HEK293 (cell line): Measurements from ENCODE around the gene TIAM2.

ENCODE experiments used
- CTCF ChIA-PET: fragments of 350-600 bp; formaldehyde crosslinking; extraction: SDS; loops from one replicate; lab custom pipeline; 2021; ENCODE audit warnings: antibody characterized with exemption; lab: Yijun Ruan, JAX
- POLR2A ChIA-PET: fragments of 300-600 bp; formaldehyde crosslinking; extraction: SDS; loops from one replicate; lab custom pipeline; 2020; ENCODE audit warnings: antibody characterized with exemption, inconsistent platforms; lab: Yijun Ruan, JAX
- H3K27ac ChIP-seq: fragments of 200-500 bp; sonication (Bioruptor generic); 2 replicates; pipeline ENCODE4 v1.5.1; 2014; ENCODE audit warnings: low read depth, low read length, control low read depth, inconsistent platforms; ENCODE audit errors: extremely low read depth
- H3K36me3 ChIP-seq, 2 experiments: fragments of 200-500 bp in 1 of 2; sonication (Bioruptor generic) in 1 of 2; 1 replicate in 1 of 2; 2 replicates in 1 of 2; pipeline ENCODE4 v1.5.1; 2014 to 2017; ENCODE audit warnings: inconsistent platforms in 2 of 2, low read length in 2 of 2; ENCODE audit not compliant: control insufficient read depth in 2 of 2, insufficient read depth in 1 of 2
- H3K4me1 ChIP-seq: fragments of 200-500 bp; sonication (Bioruptor generic); 2 replicates; pipeline ENCODE4 v1.5.1; 2014; ENCODE audit warnings: mild to moderate bottlenecking, low read length, inconsistent platforms; ENCODE audit not compliant: control insufficient read depth, insufficient read depth
- H3K4me3 ChIP-seq: 2 replicates; pipeline ENCODE4 v1.5.1; 2011; ENCODE audit warnings: low read depth, mild to moderate bottlenecking, control low read depth, low read length, moderate library complexity
- H3K9me3 ChIP-seq: fragments of 200-500 bp; sonication (Bioruptor generic); 2 replicates; pipeline ENCODE4 v1.5.1; 2014; ENCODE audit warnings: low read depth, low read length, inconsistent platforms; ENCODE audit not compliant: control insufficient read depth, insufficient read depth
- EGR2 ChIP-seq: fragments of 450-650 bp; formaldehyde crosslinking; IDR thresholded peaks from 2 replicates; pipeline ENCODE4 v1.5.1; 2016; ENCODE audit warnings: low read depth, missing biosample characterization, missing genetic modification characterization
- GLI2 ChIP-seq: fragments of 450-650 bp; formaldehyde crosslinking; IDR thresholded peaks from 2 replicates; pipeline ENCODE4; 2017; ENCODE audit warnings: missing biosample characterization, missing genetic modification characterization, low read depth, borderline replicate concordance
- GLI4 ChIP-seq: fragments of 450-650 bp; formaldehyde crosslinking; IDR thresholded peaks from 2 replicates; pipeline ENCODE4 v1.5.1; 2016; ENCODE audit warnings: missing biosample characterization, missing genetic modification characterization
- GLIS2 ChIP-seq: fragments of 450-650 bp; formaldehyde crosslinking; IDR thresholded peaks from 2 replicates; pipeline ENCODE4 v1.5.1; 2016; ENCODE audit warnings: missing biosample characterization, missing genetic modification characterization
- HOXD13 ChIP-seq: sonication (generic); formaldehyde crosslinking; IDR thresholded peaks from 2 replicates; pipeline ENCODE4 v1.8.0; 2022; ENCODE audit warnings: missing genetic modification reagents, borderline replicate concordance
- KLF10 ChIP-seq: fragments of 450-650 bp; IDR thresholded peaks from 2 replicates; pipeline ENCODE4 v1.5.1; 2018; ENCODE audit warnings: missing biosample characterization, mild to moderate bottlenecking, missing genetic modification characterization
- KLF7 ChIP-seq: fragments of 450-650 bp; formaldehyde crosslinking; IDR thresholded peaks from 2 replicates; pipeline ENCODE4 v1.5.1; 2016; ENCODE audit warnings: missing biosample characterization, missing genetic modification characterization, borderline replicate concordance
- ZBTB1 ChIP-seq: fragments of 450-650 bp; formaldehyde crosslinking; IDR thresholded peaks from 2 replicates; pipeline ENCODE4 v1.5.1; 2016; ENCODE audit warnings: missing biosample characterization, missing genetic modification characterization
- ZFHX2 ChIP-seq: fragments of 450-650 bp; formaldehyde crosslinking; conservative IDR thresholded peaks from 2 replicates; pipeline ENCODE4 v1.5.1; 2016; ENCODE audit warnings: missing biosample characterization, missing genetic modification characterization
- ZFP69B ChIP-seq: fragments of 450-650 bp; formaldehyde crosslinking; IDR thresholded peaks from 2 replicates; pipeline ENCODE4 v1.5.1; 2016; ENCODE audit warnings: missing biosample characterization, missing genetic modification characterization
- ZNF155 ChIP-seq: fragments of 450-650 bp; formaldehyde crosslinking; IDR thresholded peaks from 2 replicates; pipeline ENCODE4 v1.5.1; 2016; ENCODE audit warnings: missing biosample characterization, missing genetic modification characterization
- ZNF23 ChIP-seq: fragments of 450-650 bp; formaldehyde crosslinking; IDR thresholded peaks from 2 replicates; pipeline ENCODE4 v1.5.1; 2016; ENCODE audit warnings: missing biosample characterization, missing genetic modification characterization, borderline replicate concordance
- ZNF239 ChIP-seq: fragments of 450-650 bp; formaldehyde crosslinking; IDR thresholded peaks from 2 replicates; pipeline ENCODE4 v1.5.1; 2016; ENCODE audit warnings: missing biosample characterization, missing genetic modification characterization
- ZNF280D ChIP-seq: fragments of 450-650 bp; formaldehyde crosslinking; IDR thresholded peaks from 2 replicates; pipeline ENCODE4 v1.5.1; 2016; ENCODE audit warnings: missing biosample characterization, missing genetic modification characterization
- ZNF292 ChIP-seq: fragments of 450-650 bp; formaldehyde crosslinking; IDR thresholded peaks from 2 replicates; pipeline ENCODE4 v1.5.1; 2016; ENCODE audit warnings: low read depth, missing biosample characterization, missing genetic modification characterization, borderline replicate concordance
- ZNF423 ChIP-seq: fragments of 450-650 bp; formaldehyde crosslinking; IDR thresholded peaks from 2 replicates; pipeline ENCODE4 v1.5.1; 2016; ENCODE audit warnings: missing biosample characterization, missing genetic modification characterization
- ZNF513 ChIP-seq: fragments of 450-650 bp; IDR thresholded peaks from 2 replicates; pipeline ENCODE4 v1.5.1; 2018; ENCODE audit warnings: missing biosample characterization, missing genetic modification characterization
- ZNF585B ChIP-seq: fragments of 450-650 bp; formaldehyde crosslinking; IDR thresholded peaks from 2 replicates; pipeline ENCODE4 v1.5.1; 2016; ENCODE audit warnings: missing biosample characterization, missing genetic modification characterization
- ZNF624 ChIP-seq: fragments of 450-650 bp; formaldehyde crosslinking; IDR thresholded peaks from 2 replicates; pipeline ENCODE4 v1.5.1; 2017; ENCODE audit warnings: missing biosample characterization, missing genetic modification characterization
- ZNF629 ChIP-seq: fragments of 450-650 bp; formaldehyde crosslinking; IDR thresholded peaks from 2 replicates; pipeline ENCODE4 v1.5.1; 2017; ENCODE audit warnings: missing biosample characterization, missing genetic modification characterization
- ZNF660 ChIP-seq: fragments of 450-650 bp; IDR thresholded peaks from 2 replicates; pipeline ENCODE4 v1.5.1; 2018; ENCODE audit warnings: missing biosample characterization, mild to moderate bottlenecking, missing genetic modification characterization
- ZNF664 ChIP-seq: fragments of 450-650 bp; formaldehyde crosslinking; IDR thresholded peaks from 2 replicates; pipeline ENCODE4 v1.5.1; 2016; ENCODE audit warnings: missing biosample characterization, missing genetic modification characterization
- ZNF677 ChIP-seq: fragments of 450-650 bp; IDR thresholded peaks from 2 replicates; pipeline ENCODE4 v1.5.0; 2018; ENCODE audit warnings: missing biosample characterization, mild to moderate bottlenecking, missing genetic modification characterization, moderate library complexity
- ZNF707 ChIP-seq: fragments of 450-650 bp; formaldehyde crosslinking; IDR thresholded peaks from 2 replicates; pipeline ENCODE4 v1.5.1; 2016; ENCODE audit warnings: missing biosample characterization, missing genetic modification characterization
- TF ChIP-seq, protein P1 (sequence below): fragments of 450-650 bp; formaldehyde crosslinking; IDR thresholded peaks from 2 replicates; pipeline ENCODE4 v1.5.1; 2017; ENCODE audit warnings: missing biosample characterization, missing genetic modification characterization
- TF ChIP-seq, protein P2 (sequence below): fragments of 450-650 bp; formaldehyde crosslinking; IDR thresholded peaks from 2 replicates; pipeline ENCODE4 v1.5.1; 2016; ENCODE audit warnings: missing biosample characterization, missing genetic modification characterization

The TIAM2 gene

DNA sequence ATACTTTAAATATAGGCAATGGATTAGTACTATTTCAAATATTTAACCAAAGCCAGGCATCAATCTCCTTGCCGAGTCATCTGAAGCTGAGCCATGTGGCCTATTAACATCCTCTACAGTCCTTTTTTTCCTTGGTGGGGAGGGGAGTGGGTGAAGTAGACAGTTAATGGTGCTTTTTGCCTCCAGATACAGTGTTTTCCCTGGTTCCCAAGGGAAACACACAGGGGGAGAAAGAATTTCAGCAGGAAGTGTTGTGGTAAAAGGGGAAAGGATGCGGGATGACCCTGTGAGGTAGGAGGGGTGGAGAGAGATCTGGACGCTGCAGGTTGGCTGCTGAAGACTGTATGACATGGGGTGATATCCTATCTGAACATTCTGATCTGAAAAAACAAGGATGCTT lies 278.3 kb downstream of the TIAM2 start:
- peaks cover 0 to 26% of the 10 kb centered on the region in 2 experiments; a peak in 1 of 3 replicates for H3K36me3 ChIP-seq
- TF ChIP-seq ZNF660 (tag by site-specific recombination) = peak; percentile 84
- TF ChIP-seq KLF7 (tag by site-specific recombination) = no peak
- TF ChIP-seq ZNF624 (tag by site-specific recombination) = no peak
- no peak overlapping the region for H3K27ac ChIP-seq
- POLR2A ChIA-PET = no interaction called here
- H3K4me1 ChIP-seq = no peaks in the 10 kb centered on the region
- CTCF ChIA-PET = interaction anchor here (0.8 to 1.1 kb wide), 2 partner anchors 10 to 31 kb away, joined by 3 read pairs; partner anchors contain the start of gene CLDN20
- H3K9me3 ChIP-seq = no peaks in the 10 kb centered on the region
- H3K4me3 ChIP-seq = no peak overlapping the region

GRCh38 chr6:155274106-155274505 lies 279.0 kb downstream of the TIAM2 start:
- CTCF ChIA-PET = no interaction called here
- Histone ChIP-seq H3K36me3 (peaks cover 0 to 30% of the 10 kb centered on the region in 2 experiments; a peak in 1 of 3 replicates), H3K27ac (no peak overlapping the region)
- TF ChIP-seq KLF10 (tag by site-specific recombination) (no peak), ZNF280D (no peak), ZFHX2 (tag by site-specific recombination) (no peak), GLIS2 (tag by site-specific recombination) (no peak), ZNF292 (tag by site-specific recombination) (no peak), ZNF239 (tag by site-specific recombination) (no peak), ZNF585B (tag by site-specific recombination) (no peak), ZNF23 (tag by site-specific recombination) (no peak), ZNF513 (tag by site-specific recombination) (no peak), ZNF707 (tag by site-specific recombination) (no peak), ZNF155 (tag by site-specific recombination) (no peak)
- TF ChIP-seq, protein P1, sequence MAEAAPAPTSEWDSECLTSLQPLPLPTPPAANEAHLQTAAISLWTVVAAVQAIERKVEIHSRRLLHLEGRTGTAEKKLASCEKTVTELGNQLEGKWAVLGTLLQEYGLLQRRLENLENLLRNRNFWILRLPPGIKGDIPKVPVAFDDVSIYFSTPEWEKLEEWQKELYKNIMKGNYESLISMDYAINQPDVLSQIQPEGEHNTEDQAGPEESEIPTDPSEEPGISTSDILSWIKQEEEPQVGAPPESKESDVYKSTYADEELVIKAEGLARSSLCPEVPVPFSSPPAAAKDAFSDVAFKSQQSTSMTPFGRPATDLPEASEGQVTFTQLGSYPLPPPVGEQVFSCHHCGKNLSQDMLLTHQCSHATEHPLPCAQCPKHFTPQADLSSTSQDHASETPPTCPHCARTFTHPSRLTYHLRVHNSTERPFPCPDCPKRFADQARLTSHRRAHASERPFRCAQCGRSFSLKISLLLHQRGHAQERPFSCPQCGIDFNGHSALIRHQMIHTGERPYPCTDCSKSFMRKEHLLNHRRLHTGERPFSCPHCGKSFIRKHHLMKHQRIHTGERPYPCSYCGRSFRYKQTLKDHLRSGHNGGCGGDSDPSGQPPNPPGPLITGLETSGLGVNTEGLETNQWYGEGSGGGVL (tag by site-specific recombination) = no peak
- TF ChIP-seq, all 188 proteins: peak for 0
- H3K9me3 ChIP-seq = no peaks in the 10 kb centered on the region
- no peaks in the 10 kb centered on the region for H3K4me1 ChIP-seq
- POLR2A ChIA-PET = no interaction called here
- no peak overlapping the region for H3K4me3 ChIP-seq

- Histone ChIP-seq H3K27ac (no peak overlapping the region), H3K9me3 (no peaks in the 10 kb centered on the region)
- no peak for TF ChIP-seq ZNF423 (tag by site-specific recombination)
- TF ChIP-seq ZFP69B (tag by site-specific recombination) = no peak
- TF ChIP-seq ZNF664 (tag by site-specific recombination) = no peak
- no peak for TF ChIP-seq GLI2
- TF ChIP-seq ZNF629 (tag by site-specific recombination) = no peak
- TF ChIP-seq, protein P2, sequence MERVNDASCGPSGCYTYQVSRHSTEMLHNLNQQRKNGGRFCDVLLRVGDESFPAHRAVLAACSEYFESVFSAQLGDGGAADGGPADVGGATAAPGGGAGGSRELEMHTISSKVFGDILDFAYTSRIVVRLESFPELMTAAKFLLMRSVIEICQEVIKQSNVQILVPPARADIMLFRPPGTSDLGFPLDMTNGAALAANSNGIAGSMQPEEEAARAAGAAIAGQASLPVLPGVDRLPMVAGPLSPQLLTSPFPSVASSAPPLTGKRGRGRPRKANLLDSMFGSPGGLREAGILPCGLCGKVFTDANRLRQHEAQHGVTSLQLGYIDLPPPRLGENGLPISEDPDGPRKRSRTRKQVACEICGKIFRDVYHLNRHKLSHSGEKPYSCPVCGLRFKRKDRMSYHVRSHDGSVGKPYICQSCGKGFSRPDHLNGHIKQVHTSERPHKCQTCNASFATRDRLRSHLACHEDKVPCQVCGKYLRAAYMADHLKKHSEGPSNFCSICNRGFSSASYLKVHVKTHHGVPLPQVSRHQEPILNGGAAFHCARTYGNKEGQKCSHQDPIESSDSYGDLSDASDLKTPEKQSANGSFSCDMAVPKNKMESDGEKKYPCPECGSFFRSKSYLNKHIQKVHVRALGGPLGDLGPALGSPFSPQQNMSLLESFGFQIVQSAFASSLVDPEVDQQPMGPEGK (tag by site-specific recombination) = no peak
- TF ChIP-seq HOXD13 (CRISPR knock-in tag) = no peak
- TF ChIP-seq EGR2 (tag by site-specific recombination) = no peak
- TF ChIP-seq ZBTB1 (tag by site-specific recombination) = no peak
- no peak for TF ChIP-seq GLI4 (tag by site-specific recombination)
- TF ChIP-seq ZNF677 = no peak
These were observed 279.4 kb downstream of the TIAM2 start for GRCh38 chr6:155274533-155274932.

More at GRCh38 chr6:155274533-155274932, 279.4 kb downstream of the TIAM2 start:
- CTCF ChIA-PET = no interaction called here
- H3K36me3 ChIP-seq = peaks cover 0 to 34% of the 10 kb centered on the region in 2 experiments; a peak in 1 of 3 replicates
- POLR2A ChIA-PET = no interaction called here
- no peak overlapping the region for H3K4me3 ChIP-seq
- no peaks in the 10 kb centered on the region for H3K4me1 ChIP-seq
